ENCODE measurements around the gene SIK2.

SIK2 gene

DNA sequence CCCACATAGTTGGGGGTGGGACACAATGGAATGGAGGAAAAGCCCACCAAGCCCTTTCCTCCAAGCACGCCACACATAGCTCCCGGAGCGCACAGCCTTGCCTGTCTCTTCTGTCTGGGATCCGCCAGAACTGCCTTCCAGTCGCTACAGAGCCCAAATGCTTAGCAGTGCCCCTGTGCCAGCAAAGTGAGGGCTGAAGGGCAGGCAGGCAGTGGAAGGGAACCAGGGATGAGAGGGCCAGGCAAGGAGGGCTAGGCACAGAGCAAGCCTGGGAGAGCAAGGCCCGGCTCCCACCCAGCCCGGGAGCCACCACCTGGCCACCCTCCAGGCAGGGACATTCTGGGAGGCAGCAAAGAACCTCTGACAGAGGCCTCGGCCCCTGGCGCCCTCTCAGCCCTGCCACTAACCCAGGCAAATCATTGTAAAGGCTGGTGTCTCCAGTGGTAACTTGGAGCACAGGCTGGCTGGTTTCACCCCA, 131.4 kb downstream of the SIK2 start:
- intact Hi-C loops (cut with DNase I): loop anchor here (2.0 kb wide), 1 partner anchor 131 kb away; the partner anchor contains the start of gene SIK2
- DNase-seq: peak in 19 of 42 donors; percentile 5 to 69 (median 36)

DNA sequence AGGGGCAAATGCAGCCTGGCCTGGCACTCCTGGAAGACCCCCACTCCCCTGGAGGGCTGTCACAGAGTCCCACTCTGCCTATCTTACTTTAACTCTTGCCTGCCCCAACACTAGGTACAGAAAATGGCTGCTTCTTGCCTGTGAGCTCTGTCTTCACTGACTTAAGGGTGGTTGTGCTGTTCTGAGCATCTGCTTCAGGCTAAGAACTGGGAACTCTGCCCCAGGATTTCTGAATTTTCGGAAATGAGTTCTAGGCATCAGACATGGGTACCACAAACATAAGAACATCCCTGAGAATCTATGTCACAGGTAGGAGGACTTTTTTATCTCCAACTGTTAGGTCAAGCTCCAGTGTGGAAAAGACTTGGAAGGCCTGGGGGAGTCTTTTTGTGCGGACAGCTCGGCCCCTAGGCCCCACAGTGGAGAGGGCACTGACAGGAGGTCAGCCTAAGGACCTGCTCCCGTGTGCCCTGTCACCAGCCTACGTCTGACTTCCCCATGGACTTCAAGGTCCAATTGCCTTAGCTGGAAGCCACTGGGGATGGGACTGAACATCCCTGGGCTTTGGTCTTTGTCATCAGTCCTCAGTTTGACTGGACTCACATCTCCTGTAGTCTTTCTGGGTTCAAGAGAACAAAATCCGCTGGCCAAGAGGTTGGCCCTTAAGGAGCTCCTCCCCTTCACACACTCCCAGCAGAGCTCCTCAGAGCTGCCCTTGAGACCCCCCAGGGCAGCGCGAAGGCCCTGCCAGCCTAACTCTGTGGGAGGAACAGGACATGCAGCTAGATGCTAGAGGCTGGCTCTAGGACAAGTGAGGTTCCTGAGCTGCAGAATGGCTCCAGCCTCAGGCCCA, 132.1 kb downstream of the SIK2 start:
- intact Hi-C loops (cut with DNase I): no loop called here
- DNase-seq: peak in 8 of 42 donors; percentile 5 to 55 (median 36)

DNA sequence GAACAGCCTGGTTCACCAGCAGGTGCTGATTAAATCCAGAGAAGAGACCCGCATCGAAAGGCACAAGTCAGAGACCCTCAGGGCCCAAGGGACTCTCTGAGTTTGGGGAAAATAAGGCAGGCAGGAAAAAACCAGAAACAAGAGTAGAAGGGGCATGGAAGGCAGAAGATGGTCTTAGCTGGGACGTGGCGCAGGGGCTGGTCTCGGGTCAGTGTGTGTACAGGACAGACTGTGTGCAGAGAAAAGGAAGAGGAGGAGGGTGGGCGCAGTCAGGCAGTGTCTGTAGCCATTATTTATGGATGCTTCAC, 132.7 kb downstream of the SIK2 start:
- intact Hi-C loops (cut with DNase I): no loop called here
- peak in 5 of 42 donors; percentile 21 to 71 (median 30) for DNase-seq

DNA sequence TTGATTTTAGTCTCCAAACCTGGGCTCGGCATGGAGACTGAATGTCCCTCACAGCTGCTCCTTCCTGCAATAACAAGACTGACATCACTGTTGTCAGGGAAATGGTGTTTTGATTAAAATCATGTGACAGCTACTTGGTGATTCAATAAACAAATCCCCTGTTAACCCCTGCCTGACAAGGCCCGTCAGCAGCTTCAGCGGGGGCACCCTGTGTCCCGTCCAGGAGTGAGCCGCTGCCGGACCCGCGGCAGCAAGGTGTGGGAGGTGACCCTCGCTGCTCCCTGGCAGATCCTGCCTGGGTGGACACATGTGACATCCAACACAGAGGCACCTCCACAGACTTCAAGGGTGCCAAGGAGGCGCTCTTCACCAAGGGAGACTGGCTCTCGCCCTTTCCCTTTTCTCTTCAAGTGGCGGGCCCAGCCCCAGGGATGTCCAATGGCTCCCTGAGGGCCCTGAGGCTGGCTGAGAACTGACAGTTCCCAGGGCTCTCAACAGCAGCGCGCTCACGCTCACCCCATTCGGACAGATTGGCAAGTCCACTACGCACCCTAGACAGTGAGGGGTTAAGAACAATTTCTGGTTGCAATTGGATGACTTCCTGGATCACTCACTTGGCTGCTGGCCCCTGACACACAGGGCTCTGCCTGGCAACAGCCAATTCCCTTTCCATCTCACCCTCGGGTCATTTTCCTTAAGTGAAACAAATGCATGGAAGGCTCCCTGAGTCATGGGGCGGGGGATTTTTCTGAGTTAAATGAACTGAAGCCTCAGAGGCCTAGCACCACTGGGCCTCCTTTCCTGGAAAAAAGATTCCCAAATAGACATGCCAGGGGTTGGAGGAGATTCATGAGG, 133.2 kb downstream of the SIK2 start:
- intact Hi-C loops (cut with DNase I): no loop called here

DNA sequence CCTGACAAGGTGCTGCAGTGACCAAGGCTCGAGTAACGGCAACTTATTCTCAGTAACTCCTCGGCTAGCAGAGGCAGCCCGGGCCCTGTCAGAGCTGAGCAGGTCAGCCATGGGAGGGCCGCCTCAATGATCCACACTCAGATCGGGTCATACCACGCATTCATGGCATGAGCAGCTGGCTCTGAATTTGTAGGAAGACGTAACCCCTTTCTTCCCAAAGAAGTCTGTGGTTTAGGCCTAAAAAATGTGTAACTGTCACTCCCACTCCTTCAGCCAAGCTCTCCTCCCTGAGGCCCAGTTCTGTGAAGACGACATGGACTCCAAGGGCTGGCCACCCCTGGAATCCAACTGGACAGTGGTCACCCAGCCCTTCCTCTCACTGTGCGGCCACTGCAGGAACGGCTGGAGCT, 133.9 kb downstream of the SIK2 start:
- intact Hi-C loops (cut with DNase I): no loop called here
- peak in 13 of 42 donors; percentile 12 to 72 (median 39) for DNase-seq

More for the DNA sequence above, 133.2 kb downstream of the SIK2 start:
- peak; percentile 63 to 94 (median 82) for DNase-seq

DNA sequence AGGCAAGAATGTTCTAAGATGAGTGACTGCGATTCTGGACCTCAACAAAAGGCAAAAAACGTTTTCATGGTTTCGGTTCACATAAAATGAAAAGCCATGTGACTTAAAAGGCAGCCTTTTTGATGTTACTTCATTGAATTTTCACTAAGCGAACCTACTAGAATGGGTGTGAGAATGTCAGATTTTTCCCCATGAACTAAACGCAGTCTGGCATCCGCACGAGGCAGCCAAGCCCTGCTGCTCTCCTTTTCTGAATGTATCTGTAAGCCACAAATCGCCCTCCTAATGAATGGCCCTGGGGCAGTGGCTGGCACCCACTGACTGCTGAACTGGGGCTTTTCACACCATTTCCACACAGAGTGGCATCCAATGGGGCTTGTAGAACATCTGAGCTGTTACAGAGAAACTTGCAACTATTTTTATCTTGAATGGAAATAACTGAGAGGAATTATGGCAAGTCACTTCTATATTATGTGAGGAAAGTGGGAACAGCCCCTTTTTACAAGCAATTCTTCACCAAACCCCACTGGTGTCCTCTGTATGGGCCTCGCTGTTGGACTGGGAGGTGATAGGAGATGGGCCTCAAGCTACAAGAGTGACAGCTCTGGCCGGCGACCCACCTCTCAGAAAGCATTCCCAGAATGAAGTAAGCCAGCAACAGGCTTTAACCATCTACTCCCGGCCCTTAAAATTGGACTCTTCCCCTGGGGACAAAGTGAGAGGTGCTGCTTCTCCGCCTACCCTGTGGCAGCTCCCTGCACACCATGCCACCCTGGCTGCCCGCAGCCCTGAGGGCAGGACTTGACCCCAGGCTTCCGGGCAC, 134.6 kb downstream of the SIK2 start:
- DNase-seq: peak in 17 of 42 donors; percentile 26 to 66 (median 40)
- intact Hi-C loops (cut with DNase I): no loop called here

DNA sequence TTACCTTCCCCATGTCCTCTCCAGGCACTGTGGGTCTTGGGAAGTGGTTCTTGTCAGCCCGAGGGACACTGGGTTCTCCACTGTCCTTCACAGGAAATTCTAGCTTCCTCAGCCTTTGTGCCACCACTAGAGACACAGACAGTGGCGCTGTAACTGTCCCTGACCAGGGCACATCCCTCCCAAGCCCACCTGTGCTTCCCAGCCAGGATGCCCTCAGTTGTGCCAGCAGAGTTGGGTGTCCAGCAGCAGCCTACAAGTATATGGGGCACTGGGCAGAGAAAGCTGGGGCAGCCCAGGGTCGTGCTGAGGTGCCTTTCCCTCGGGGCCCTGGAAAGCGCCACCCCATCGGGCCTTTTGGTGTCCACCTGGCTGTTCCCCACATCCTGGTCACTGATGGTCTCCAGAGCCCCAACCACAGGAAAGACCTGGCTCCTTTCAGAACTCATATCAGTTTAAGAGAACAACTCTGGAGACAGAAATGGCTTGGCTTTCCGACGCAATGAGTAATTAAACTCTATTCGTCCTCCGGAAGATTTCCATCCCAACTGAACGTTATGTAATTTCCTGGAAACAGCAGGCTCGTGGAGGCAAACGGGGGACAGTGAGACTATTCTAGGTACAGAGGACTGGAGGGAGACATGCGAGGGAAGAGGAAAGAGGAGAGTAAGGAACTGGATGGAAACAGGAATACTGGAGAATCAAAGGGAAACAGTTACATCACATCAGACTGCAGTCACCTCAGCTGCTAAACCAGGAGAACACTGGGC, 135.4 kb downstream of the SIK2 start:
- intact Hi-C loops (cut with DNase I): no loop called here
- peak in 20 of 42 donors; percentile 34 to 81 (median 56) for DNase-seq

DNA sequence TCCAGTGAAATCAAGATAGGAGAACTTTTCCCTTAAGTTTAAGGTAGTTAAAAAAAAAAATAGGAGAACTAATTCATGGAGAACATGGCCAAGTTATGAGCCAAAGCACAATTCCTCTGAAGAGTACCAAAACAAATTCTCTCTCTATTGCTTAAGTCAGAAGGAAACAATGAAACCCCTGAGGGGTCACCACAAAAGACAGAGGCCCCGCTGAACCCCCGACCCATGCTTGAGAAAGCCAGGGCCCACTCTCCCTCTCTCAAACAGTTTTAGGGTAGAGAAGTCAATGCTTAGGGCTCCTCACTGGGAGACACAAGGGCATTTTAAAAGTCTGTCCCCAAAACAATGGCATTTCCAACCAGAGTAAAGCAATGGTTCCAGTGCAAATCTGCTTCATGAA, 137.1 kb downstream of the SIK2 start:
- DNase-seq: no peak
- intact Hi-C loops (cut with DNase I): no loop called here

DNA sequence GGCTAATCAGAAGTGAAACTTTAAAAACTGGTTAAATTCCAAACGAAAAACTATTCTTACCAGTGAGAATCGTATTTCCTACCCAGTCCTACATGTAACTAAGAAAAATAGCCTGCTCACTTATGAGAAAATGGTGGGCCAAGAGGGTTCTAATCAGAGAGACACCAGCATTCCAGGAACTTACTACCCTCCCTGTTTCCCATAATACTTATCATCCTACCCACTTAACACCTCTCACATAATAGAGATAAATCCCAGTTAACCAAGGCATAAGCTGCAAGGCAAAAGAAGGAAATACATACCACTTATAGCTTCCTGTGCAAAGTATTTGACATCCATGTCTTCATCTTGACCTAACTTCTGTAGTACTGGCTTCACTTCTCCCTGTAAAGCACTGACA, 139.5 kb downstream of the SIK2 start:
- no peak for DNase-seq
- intact Hi-C loops (cut with DNase I): no loop called here

DNA sequence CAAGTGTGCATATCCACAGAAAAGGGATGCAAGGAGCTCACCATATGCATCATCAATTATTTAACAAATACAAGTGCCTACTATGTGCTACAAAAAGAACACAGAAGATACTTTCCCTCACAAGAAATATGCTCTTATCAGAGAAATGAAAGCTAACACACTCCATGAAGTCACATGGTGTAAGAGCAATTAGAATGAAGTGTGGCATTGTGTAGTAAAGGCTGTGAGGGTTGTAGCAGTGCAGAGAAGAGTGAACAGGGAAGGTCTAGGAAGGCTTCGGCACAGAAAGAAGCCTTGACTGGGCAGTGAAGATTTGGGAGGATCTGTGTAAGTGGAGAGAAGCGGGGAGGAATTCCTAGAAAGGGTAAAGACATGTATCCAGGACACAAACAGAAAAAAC, 141.5 kb downstream of the SIK2 start:
- intact Hi-C loops (cut with DNase I): no loop called here
- DNase-seq: no peak

DNA sequence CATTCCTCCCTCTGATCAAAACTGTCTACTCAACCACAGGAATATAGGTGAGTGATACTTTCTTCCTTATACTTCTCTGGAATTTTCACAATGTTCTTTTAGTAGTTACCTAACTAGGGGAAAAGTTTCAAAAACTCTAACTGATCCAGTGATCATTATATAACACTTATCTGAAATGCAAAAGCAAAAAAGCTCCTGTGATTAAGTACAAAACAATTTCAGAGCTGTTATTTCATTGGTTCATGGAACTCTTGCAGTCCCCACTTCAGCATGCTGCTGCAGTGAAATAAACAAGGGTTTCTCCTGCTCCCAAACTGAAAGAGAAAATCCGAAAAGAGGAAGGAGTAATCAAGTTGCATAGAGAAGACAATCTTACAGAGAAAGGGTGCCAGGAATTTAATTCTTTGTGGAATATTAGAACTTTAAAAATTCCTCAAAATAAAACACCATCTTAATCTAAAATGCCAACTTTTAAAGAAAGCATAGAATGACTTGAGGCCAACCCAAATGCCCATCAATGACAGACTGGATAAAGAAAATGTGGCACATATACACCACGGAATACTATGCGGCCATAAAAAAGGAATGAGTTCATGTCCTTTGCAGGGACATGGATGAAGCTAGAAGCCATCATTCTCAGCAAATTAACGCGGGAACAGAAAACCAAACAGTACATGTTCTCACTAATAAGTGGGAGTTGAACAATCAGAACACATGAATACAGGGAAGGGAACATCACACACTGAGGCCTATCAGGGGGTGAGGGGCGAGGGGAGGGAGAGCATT, 143.7 kb downstream of the SIK2 start:
- intact Hi-C loops (cut with DNase I): no loop called here

DNA sequence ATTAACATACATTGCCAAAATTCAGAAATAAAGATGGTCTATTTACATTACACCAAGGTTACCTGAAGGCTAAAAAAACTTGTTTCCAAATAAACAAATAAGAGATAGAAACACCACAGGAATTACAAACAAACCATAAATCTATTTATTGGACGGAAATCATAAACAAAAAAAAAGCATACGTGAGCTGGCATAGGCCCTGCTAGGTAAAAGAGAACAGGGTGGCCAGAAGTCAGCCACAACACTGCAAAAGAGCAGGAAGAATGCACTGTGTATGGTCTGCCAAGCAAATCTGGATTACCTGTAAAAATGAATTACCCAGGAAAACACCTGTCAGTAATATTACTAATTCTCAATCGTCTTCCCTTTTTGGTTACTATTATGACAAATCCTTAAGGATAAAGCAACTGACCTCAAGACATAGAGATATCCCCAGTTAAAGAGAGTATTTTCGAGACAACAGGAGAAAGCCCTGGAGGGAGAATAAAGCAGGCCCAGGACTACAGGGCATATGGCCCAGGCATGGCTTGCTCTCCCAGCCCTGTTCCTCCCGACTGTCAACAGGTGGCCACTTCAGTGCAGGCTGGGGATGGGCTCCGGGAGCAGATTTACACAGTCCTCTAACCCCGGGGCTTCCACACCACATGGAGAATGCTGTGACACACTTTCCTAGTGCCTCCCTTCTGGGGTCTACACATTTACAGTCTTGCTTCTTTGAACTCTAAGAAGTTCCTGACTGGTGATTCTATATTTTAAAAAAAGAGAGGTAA, 146.0 kb downstream of the SIK2 start:
- intact Hi-C loops (cut with DNase I): no loop called here
- no peak for DNase-seq

More for the DNA sequence above, 143.7 kb downstream of the SIK2 start:
- no peak for DNase-seq

DNA sequence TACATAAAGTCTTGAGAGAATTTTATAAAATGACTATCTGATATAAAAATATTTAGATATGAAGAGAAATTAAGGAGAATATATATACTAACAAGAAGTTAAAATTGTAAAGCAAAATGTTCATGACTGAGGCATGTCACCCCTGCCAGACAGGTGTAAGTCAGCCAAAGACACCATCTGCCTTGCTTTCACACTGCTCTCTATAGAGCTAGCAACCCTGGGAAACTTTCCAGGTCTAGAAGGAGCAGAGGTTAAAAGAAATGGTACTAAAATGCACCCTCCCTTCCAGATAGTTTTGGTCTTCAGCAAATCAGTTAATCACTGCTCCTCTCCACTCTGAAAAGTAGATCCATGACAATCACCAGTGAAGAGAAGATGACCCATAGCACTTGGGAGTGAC, 147.4 kb downstream of the SIK2 start:
- intact Hi-C loops (cut with DNase I): no loop called here
- DNase-seq: no peak

DNA sequence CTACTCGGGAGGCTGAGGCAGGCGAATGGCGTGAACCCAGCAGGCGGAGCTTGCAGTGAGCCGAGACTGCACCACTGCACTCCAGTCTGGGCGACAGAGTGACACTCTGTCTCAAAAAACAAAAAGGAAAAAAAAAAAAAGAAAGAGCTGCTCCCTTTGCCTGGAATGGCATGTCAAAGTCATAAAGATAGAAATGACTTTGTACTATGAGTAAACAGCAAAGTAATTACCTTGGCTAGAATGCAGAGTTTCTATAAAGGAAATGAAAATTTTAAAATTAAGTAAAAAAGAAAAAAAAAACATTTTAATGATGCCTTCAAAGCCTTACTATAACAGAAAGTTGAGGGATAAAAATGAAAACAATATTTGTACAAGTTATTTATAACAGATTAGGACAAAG, 153.8 kb downstream of the SIK2 start:
- intact Hi-C loops (cut with DNase I): no loop called here
- DNase-seq: no peak

DNA sequence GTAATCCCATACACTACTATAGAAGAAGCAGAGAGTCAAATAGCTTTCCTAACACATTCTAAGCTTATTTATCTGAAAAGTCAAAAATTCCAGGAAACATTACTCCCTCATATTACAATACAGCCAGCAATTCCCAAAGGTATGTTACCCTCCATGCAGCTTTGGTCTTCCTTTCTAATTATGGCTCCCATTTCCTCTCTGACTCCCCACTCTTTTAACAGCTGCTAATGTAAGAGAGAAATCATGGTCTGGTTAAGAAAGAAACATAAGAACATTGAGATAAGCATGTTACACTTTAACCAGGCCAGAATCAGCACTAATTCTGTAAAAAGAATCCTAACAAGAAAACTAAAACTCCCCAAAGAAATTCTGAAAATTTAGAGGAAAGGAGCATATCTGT, 157.1 kb downstream of the SIK2 start:
- intact Hi-C loops (cut with DNase I): no loop called here

DNA sequence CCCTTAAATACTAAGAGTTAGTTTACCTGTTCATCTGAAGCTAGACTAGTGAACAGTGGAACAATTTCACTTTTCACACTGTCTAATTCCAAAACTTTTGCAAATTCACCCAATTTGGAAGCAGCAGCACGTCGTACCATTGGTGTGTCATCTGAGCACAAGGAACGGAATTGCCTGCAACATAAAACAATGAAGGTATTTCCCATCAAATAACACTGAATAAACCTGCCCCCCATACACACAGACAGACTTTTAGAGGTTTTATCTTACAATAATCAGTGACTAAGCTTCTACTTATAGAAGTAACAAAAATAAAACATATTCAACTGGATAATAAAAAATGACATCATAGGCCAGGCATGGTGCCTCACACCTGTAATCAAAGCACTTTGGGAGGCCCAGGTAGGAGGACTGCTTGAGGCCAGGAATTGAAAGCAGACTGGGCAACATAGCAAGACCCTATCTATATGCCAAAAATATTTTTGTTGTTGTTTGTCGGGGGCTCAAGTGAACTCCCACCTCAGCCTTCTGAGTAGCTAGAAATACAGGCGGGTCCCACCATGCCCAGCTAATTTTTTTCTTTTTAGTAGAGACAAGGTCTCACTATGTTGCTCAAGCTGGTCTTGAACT, 157.6 kb downstream of the SIK2 start:
- intact Hi-C loops (cut with DNase I): no loop called here

More for the DNA sequence above, 157.1 kb downstream of the SIK2 start:
- DNase-seq: no peak

More for the DNA sequence above, 157.6 kb downstream of the SIK2 start:
- no peak for DNase-seq
